Tibial artery (tissue), 4 donors: ENCODE results near the gene PTGDR.

Source experiments
- DNase-seq, 2 donors: peaks; one replicate each; pipeline ENCODE4 v3.0.0-alpha.2; 2019
- H3K27ac ChIP-seq, 2 donors: fragments of 200-600 bp; sonication (generic) in 1 of 2; 1 replicate in 1 of 2; 2 replicates in 1 of 2; pipeline ENCODE4 v1.5.1; 2018 to 2019; ENCODE audit warnings: mild to moderate bottlenecking in 1 of 2
- H3K27me3 ChIP-seq, 2 donors: fragments of 200-600 bp; sonication (generic) in 1 of 2; one replicate each; pipeline versions ENCODE4 v1.5.1 to v1.6.0; 2016 to 2019
- H3K36me3 ChIP-seq, 3 donors: fragments of 200-600 bp; sonication (generic) in 2 of 3; one replicate each; pipeline ENCODE4 v1.5.1; 2016 to 2019; ENCODE audit warnings: mild to moderate bottlenecking in 2 of 3
- H3K4me1 ChIP-seq, 4 donors: fragments of 200-600 bp; sonication (generic) in 2 of 4; 1 replicate in 3 of 4; 2 replicates in 1 of 4; pipeline ENCODE4 v1.5.1; 2016 to 2019
- H3K4me3 ChIP-seq, 2 donors: fragments of 200-600 bp; sonication (generic) in 1 of 2; 1 replicate in 1 of 2; 2 replicates in 1 of 2; pipeline ENCODE4 v1.5.1; 2018 to 2019; ENCODE audit warnings: mild to moderate bottlenecking in 2 of 2
- H3K9me3 ChIP-seq, 3 donors: fragments of 200-600 bp; sonication (generic) in 1 of 3; one replicate each; pipeline ENCODE4 v1.5.1; 2016 to 2019
- intact Hi-C: fragments of 100-400 bp; cut with DNase I; formaldehyde crosslinking; loops from one replicate; pipeline ENCODE4 v1.15.0; 2023; ENCODE audit warnings: low total_unique reads
- TF ChIP-seq, protein P1 (sequence below), 2 experiments: fragments of 200-600 bp in 1 of 2; fragments of 450-650 bp in 1 of 2; IDR thresholded peaks; one replicate each; pipeline ENCODE4 v1.5.1; 2017 to 2019; ENCODE audit warnings: antibody characterized with exemption in 2 of 2, mild to moderate bottlenecking in 1 of 2, moderate library complexity in 1 of 2

The PTGDR gene

DNA sequence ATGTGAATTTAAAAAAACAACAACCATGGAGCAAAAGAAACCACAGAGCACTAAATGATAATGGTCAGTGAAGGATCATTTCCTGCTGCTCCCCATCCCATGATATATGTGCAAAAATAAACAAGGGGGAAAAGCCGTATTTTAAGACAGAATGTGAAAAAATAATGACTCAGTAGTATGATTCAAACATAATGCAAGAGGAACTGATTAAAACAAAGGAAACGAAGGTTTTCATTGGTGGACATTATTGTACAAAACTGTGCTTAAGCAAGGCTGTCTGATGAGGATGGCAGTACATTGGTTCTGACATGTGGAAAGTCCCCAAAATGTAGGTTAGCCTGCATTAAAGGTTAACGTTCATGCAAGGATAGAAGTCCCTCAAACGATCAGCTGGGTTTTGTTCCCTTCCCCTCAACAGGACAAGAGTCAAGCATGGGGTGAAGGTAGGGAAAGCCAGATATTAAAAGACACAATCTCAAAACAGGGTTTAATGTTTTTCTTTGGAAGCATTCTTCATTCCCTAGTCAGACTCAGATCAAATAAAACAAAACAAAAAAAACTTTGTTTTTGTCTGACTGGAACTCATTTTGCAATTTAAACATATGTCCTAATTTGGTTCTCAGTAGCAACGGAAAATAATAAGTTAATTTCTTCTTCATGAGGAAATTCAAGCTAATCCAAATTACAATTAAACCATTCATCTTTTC, 26.3 kb upstream of the PTGDR start:
- no peaks in the 10 kb centered on the region for H3K9me3 ChIP-seq
- H3K36me3 ChIP-seq, result no peaks in the 10 kb centered on the region
- H3K27me3 ChIP-seq, result no peaks in the 10 kb centered on the region
- DNase-seq, result no peak
- no peak overlapping the region for H3K4me3 ChIP-seq
- H3K4me1 ChIP-seq, result no peaks in the 10 kb centered on the region
- no peak overlapping the region for H3K27ac ChIP-seq
- TF ChIP-seq, protein P1, sequence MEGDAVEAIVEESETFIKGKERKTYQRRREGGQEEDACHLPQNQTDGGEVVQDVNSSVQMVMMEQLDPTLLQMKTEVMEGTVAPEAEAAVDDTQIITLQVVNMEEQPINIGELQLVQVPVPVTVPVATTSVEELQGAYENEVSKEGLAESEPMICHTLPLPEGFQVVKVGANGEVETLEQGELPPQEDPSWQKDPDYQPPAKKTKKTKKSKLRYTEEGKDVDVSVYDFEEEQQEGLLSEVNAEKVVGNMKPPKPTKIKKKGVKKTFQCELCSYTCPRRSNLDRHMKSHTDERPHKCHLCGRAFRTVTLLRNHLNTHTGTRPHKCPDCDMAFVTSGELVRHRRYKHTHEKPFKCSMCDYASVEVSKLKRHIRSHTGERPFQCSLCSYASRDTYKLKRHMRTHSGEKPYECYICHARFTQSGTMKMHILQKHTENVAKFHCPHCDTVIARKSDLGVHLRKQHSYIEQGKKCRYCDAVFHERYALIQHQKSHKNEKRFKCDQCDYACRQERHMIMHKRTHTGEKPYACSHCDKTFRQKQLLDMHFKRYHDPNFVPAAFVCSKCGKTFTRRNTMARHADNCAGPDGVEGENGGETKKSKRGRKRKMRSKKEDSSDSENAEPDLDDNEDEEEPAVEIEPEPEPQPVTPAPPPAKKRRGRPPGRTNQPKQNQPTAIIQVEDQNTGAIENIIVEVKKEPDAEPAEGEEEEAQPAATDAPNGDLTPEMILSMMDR (IDR thresholded peaks at IDR 0.05), result no peak
- intact Hi-C loops, result no loop called here

DNA sequence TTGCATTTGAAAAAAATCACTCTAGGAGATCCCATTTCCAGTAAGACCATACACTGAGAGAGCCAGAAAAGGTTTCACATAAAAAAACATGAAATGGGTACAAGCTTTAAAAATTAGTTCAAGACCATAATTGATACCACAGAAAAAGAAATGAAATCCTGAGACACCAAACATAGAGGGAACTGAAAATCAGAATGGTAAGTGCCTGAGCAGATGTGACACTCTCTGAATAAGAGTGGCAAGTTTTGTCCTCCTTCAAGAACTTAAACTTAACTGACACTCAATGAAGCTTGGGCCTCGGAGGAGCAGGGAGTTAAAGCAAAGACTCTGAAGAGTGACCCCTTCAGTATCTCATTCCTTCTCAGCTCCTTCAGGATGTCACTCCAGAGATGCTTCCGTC, 23.2 kb upstream of the PTGDR start:
- intact Hi-C loops, result no loop called here
- TF ChIP-seq, protein P1 (IDR thresholded peaks at IDR 0.05), result no peak

DNA sequence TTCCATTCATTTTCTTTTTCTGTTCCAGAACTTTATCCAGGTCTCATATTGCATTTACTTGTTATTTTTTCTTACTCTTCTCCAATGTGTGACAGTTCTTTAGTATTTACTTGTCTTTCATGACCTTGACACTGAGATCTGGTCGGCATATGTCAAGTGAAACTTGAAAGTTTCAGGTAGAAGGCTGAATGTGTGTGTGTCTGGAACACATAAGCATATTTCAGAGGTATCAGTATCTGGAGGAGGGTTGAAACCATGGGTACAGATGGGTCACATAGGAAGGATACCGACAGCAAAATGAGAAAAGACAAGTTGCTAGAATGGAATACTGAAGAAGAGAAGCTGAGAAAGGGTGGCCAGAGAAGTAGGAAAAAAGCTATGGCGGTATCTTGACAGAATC, 22.5 kb upstream of the PTGDR start:
- Histone ChIP-seq H3K27me3 (no peaks in the 10 kb centered on the region), H3K9me3 (no peaks in the 10 kb centered on the region), H3K27ac (no peak overlapping the region), H3K36me3 (no peaks in the 10 kb centered on the region), H3K4me3 (no peak overlapping the region), H3K4me1 (no peaks in the 10 kb centered on the region)
- TF ChIP-seq, protein P1 (IDR thresholded peaks at IDR 0.05), result no peak
- no peak for DNase-seq
- intact Hi-C loops, result no loop called here

More for the DNA sequence above, 23.2 kb upstream of the PTGDR start:
- H3K27ac ChIP-seq, result no peak overlapping the region
- no peak for DNase-seq
- no peaks in the 10 kb centered on the region for H3K9me3 ChIP-seq
- H3K36me3 ChIP-seq, result no peaks in the 10 kb centered on the region
- no peaks in the 10 kb centered on the region for H3K27me3 ChIP-seq
- no peaks in the 10 kb centered on the region for H3K4me1 ChIP-seq
- H3K4me3 ChIP-seq, result no peak overlapping the region

DNA sequence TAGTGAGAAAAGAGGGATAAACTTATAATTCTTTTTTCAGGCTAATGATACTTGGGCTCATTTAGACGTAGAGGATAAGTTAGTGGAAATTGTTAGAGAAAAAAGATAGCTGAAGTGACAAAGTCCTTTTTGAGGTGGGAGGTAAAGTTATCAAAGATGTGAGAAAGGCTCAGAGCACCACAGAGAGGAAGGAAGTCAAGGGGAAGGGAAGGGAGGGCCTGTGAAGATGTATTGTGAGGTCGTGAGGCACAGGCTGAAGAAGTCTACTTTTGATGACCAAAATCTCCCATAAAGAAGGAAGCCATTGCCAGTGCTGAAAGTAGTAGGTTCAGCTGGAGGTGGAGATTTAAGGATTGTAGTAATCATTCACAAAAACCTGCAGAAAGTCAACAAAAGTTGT, 19.4 kb upstream of the PTGDR start:
- Histone ChIP-seq H3K9me3 (no peaks in the 10 kb centered on the region), H3K36me3 (no peaks in the 10 kb centered on the region), H3K4me1 (no peaks in the 10 kb centered on the region), H3K4me3 (no peak overlapping the region), H3K27ac (no peak overlapping the region), H3K27me3 (no peaks in the 10 kb centered on the region)
- DNase-seq, result no peak
- TF ChIP-seq, protein P1 (IDR thresholded peaks at IDR 0.05), result no peak
- intact Hi-C loops, result no loop called here

DNA sequence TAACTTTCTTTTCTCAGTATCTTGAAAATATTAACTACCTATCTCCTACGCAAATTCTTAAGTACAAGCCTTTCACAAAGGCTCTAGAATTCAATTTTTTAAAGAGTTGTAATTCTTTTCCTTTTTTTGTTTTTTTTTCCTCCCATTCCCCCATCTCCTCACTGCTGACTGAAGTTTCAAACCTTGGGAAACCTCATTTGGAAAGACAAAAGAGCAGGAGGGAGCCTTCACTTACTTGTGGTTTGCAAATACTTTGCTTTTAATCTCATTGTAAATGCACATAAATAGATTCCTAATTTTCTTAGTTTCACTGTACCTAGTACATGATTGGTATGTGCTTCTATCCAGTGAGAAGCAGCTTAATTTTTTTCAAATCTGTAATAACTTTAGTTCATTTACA, 15.8 kb upstream of the PTGDR start:
- Histone ChIP-seq H3K36me3 (no peaks in the 10 kb centered on the region), H3K27me3 (no peaks in the 10 kb centered on the region), H3K9me3 (no peaks in the 10 kb centered on the region), H3K27ac (no peak overlapping the region), H3K4me3 (no peak overlapping the region), H3K4me1 (no peaks in the 10 kb centered on the region)
- TF ChIP-seq, protein P1 (IDR thresholded peaks at IDR 0.05), result no peak
- intact Hi-C loops, result no loop called here
- no peak for DNase-seq

DNA sequence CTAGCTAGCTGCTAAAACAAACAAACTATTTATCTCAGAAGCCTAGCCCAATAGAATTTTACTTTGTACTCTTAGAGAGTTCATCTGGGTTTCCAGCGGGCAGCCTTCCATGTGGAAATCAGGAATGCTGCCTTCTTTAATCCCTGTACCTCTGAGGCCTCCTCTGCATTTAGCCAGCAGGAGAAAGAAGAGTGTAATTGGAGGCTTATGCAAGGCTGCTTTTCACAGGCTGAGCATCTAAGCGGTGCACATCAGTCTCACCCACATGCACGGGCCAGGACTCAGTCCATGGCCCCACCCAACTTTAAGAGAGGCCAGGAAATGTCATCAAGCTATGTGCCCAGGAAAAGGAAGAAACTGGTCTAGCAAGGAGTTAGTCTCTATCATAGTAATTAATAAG, 14.0 kb upstream of the PTGDR start:
- Histone ChIP-seq H3K27me3 (no peaks in the 10 kb centered on the region), H3K9me3 (no peaks in the 10 kb centered on the region), H3K36me3 (no peaks in the 10 kb centered on the region), H3K27ac (no peak overlapping the region), H3K4me1 (no peaks in the 10 kb centered on the region), H3K4me3 (no peak overlapping the region)
- no peak for DNase-seq
- TF ChIP-seq, protein P1 (IDR thresholded peaks at IDR 0.05), result no peak
- intact Hi-C loops, result no loop called here
